DMS 273 treated with DMSO at 0.1 percent for 48 hours (cell line): ENCODE measurements around the gene SPAG4.

Experiments used
- DNase-seq: peaks from one replicate; lab custom pipeline; 2025; lab: John Stamatoyannopoulos, UW

The SPAG4 gene

GRCh38 chr20:35657271-35657670 is 41.6 kb downstream of the SPAG4 start:
- no peak for DNase-seq

GRCh38 chr20:35660122-35660937 is 44.7 kb downstream of the SPAG4 start:
- DNase-seq, result no peak

- no peak for DNase-seq
These were observed 45.4 kb downstream of the SPAG4 start for GRCh38 chr20:35661053-35661452.

GRCh38 chr20:35661908-35662307 is 46.3 kb downstream of the SPAG4 start:
- DNase-seq, result no peak

GRCh38 chr20:35662551-35662950 is 46.9 kb downstream of the SPAG4 start:
- DNase-seq, result no peak

- peak; percentile 10 for DNase-seq
These were observed 48.2 kb downstream of the SPAG4 start for GRCh38 chr20:35663516-35664465.

- DNase-seq, result peak; percentile 66
These were observed 49.0 kb downstream of the SPAG4 start, which contains the start of the genes CPNE1 and RBM12 for GRCh38 chr20:35664466-35665206. TSS of gene CPNE1 (minus strand) at chr20:35664900. CDS start at chr20:35632923, 31,977 bp downstream. TSS of gene RBM12 (minus strand) at chr20:35664900. CDS start at chr20:35655322, 9,578 bp downstream.

- DNase-seq, result no peak
These were observed 50.3 kb downstream of the SPAG4 start for GRCh38 chr20:35665949-35666288.

GRCh38 chr20:35669221-35669620 is 53.6 kb downstream of the SPAG4 start:
- no peak for DNase-seq

GRCh38 chr20:35669681-35670080 is 54.1 kb downstream of the SPAG4 start:
- no peak for DNase-seq
